T-cell (primary cell): ENCODE measurements around the gene IFT88. TPM values are rescaled to one million over a fixed set of nuclear protein-coding genes. Genes with fewer than 3 reads are reported as not detected.

Experiments used
- ATAC-seq, 4 experiments: fragments of 200-7000 bp in 3 of 4; fragments of 150-1000 bp in 1 of 4; cut with Tn5 transposase; replicated peaks in 1 of 4; 1 replicate in 3 of 4; 2 replicates in 1 of 4; pipeline ENCODE4 v1.10.0; 2021; ENCODE audit warnings: moderate library complexity in 3 of 4, mild to moderate bottlenecking in 2 of 4, moderate number of reproducible peaks in 1 of 4
- CTCF ChIA-PET, 2 donors: fragments of 300-600 bp; sonication (Branson Sonifier 250); formaldehyde crosslinking; loops; one replicate each; lab custom pipeline; 2022; ENCODE audit warnings: antibody characterized with exemption in 2 of 2; lab: Charles Lee
- POLR2A ChIA-PET, 2 donors: fragments of 300-600 bp; sonication (Branson Sonifier 250); formaldehyde crosslinking; loops; one replicate each; lab custom pipeline; 2022; ENCODE audit warnings: antibody characterized with exemption in 2 of 2; lab: Charles Lee
- DNase-seq, 35 experiments: peaks; one replicate each; pipeline versions ENCODE4 v3.0.0 to v3.0.0-alpha.2; 2013 to 2023
- H3K27ac ChIP-seq: one replicate; pipeline ENCODE4 v1.5.1; 2013; ENCODE audit warnings: low read length
- H3K27me3 ChIP-seq, 2 experiments: replicated peaks in 1 of 2; 1 replicate in 1 of 2; 2 replicates in 1 of 2; pipeline versions ENCODE4 v1.6.1 to v1.7.0; 2013; ENCODE audit warnings: low read length in 1 of 2, mixed read lengths in 1 of 2; ENCODE audit not compliant: control insufficient read depth in 2 of 2, insufficient read depth in 2 of 2; ENCODE audit errors: extremely low read depth in 1 of 2
- H3K36me3 ChIP-seq, 2 donors: 1 replicate in 1 of 2; 2 replicates in 1 of 2; pipeline versions ENCODE4 v1.6.1 to v1.7.0; 2013; ENCODE audit warnings: low read length in 1 of 2; ENCODE audit not compliant: control insufficient read depth in 2 of 2, insufficient read depth in 1 of 2; ENCODE audit errors: extremely low read depth in 1 of 2
- H3K4me1 ChIP-seq, 2 experiments: 1 replicate in 1 of 2; 2 replicates in 1 of 2; pipeline versions ENCODE4 v1.6.1 to v1.7.0; 2013; ENCODE audit warnings: low read length in 2 of 2, mixed read lengths in 1 of 2; ENCODE audit not compliant: insufficient read depth in 2 of 2, control insufficient read depth in 1 of 2; ENCODE audit errors: extremely low read depth in 1 of 2
- H3K4me3 ChIP-seq, 2 donors: 1 replicate in 1 of 2; 2 replicates in 1 of 2; pipeline versions ENCODE4 v1.5.1 to v1.7.0; 2013; ENCODE audit warnings: mild to moderate bottlenecking in 2 of 2, low read length in 1 of 2, moderate library complexity in 1 of 2; ENCODE audit not compliant: control insufficient read depth in 1 of 2; ENCODE audit errors: extremely low read depth in 1 of 2
- H3K9me3 ChIP-seq: 2 replicates; pipeline ENCODE4 v1.7.0; 2013
- H3K27ac Mint-ChIP-seq, 2 donors: one replicate each; pipeline ENCODE4 v1.8.0; 2020 to 2021; ENCODE audit warnings: mild to moderate bottlenecking in 2 of 2, mixed read lengths in 2 of 2
- H3K27me3 Mint-ChIP-seq, 2 donors: one replicate each; pipeline ENCODE4 v1.8.0; 2021 to 2022; ENCODE audit warnings: mixed read lengths in 2 of 2
- H3K36me3 Mint-ChIP-seq: one replicate; pipeline ENCODE4 v1.8.0; 2021; ENCODE audit warnings: mixed read lengths
- H3K4me1 Mint-ChIP-seq, 3 donors: one replicate each; pipeline ENCODE4 v1.8.0; 2020 to 2022; ENCODE audit warnings: mixed read lengths in 3 of 3, mild to moderate bottlenecking in 1 of 3
- H3K4me3 Mint-ChIP-seq, 3 donors: one replicate each; pipeline ENCODE4 v1.8.0; 2020 to 2022; ENCODE audit warnings: mild to moderate bottlenecking in 3 of 3, mixed read lengths in 3 of 3, moderate library complexity in 3 of 3
- H3K9me3 Mint-ChIP-seq, 3 donors: one replicate each; pipeline ENCODE4 v1.8.0; 2020 to 2022; ENCODE audit warnings: mixed read lengths in 3 of 3
- WGBS: methylation state at CpG from one replicate; pipeline ENCODE4 v1.1.5; 2013; ENCODE audit warnings: missing lambda C conversion rate; ENCODE audit not compliant: insufficient coverage; 5-methylcytosine and 5-hydroxymethylcytosine counted together
- total RNA-seq, 35 experiments: library from RNA in 6 of 35; stranded (reverse) in 6 of 35; fragments of 120-200 nt in 1 of 35; gene quantifications; one replicate each; pipeline versions ENCODE4 v1.2.1 to v1.2.4 and lab custom pipeline; 2013 to 2026

The IFT88 gene
- total RNA-seq, 5 donors from 2014 or later (not counting 1 experiment from before 2014, with no cell fraction given), result 7.6 to 9.8 (median 8.6) TPM

- H3K36me3 Mint-ChIP-seq, result no peaks in the 10 kb centered on the region
- POLR2A ChIA-PET, result no interaction called here
- H3K27ac Mint-ChIP-seq, result no peak overlapping the region
- H3K27ac ChIP-seq, result no peak overlapping the region
- H3K27me3 Mint-ChIP-seq, result no peaks in the 10 kb centered on the region
- DNase-seq (no peak), ATAC-seq (no peak)
- CTCF ChIA-PET, result no interaction called here
- H3K4me1 Mint-ChIP-seq, result no peaks in the 10 kb centered on the region
- no peaks in the 10 kb centered on the region for H3K4me1 ChIP-seq
- 85% methylated on average over 5 of the region's 6 CpGs for WGBS
- H3K36me3 ChIP-seq, result no peaks in the 10 kb centered on the region
- H3K4me3 ChIP-seq, result no peak overlapping the region
- H3K4me3 Mint-ChIP-seq, result no peak overlapping the region
- H3K27me3 ChIP-seq, result no peaks in the 10 kb centered on the region
- H3K9me3 Mint-ChIP-seq, result peaks cover 0 to 3% (median 0%) of the 10 kb centered on the region in 3 donors
- H3K9me3 ChIP-seq, result no peaks in the 10 kb centered on the region
Measured at GRCh38 chr13:20559659-20560356, 7.1 kb upstream of the IFT88 start.

DNA sequence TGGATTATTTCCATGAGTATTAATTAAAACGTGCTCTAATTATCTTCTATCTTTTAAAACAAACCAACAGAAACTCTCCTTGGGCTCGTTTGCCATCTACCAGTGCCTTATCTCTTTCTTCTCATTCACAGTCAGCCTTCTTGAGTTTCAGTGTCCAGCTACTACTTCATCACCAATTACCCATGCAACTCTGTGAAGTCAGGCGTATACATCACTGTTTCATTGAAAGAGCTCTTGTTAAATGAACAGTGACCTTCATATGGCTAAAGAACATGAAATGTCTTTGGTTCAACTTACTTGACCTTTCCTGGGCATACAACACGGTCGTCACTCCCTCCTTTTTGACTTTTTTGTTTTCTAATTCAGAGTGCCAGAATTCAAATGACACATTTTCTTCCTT lies 5.2 kb upstream of the IFT88 start:
- DNase-seq (no peak), ATAC-seq (no peak)
- H3K4me3 ChIP-seq, result no peak overlapping the region
- H3K27me3 Mint-ChIP-seq, result no peaks in the 10 kb centered on the region
- H3K4me1 Mint-ChIP-seq, result peaks cover 0 to 7% (median 4%) of the 10 kb centered on the region in 3 donors
- H3K9me3 Mint-ChIP-seq, result peaks cover 0 to 8% (median 3%) of the 10 kb centered on the region in 3 donors
- ChIA-PET CTCF (no interaction called here), POLR2A (no interaction called here)
- no peaks in the 10 kb centered on the region for H3K36me3 Mint-ChIP-seq
- H3K27ac ChIP-seq, result no peak overlapping the region
- no peak overlapping the region for H3K4me3 Mint-ChIP-seq
- 80% methylated on average over 5 of the region's 5 CpGs for WGBS
- H3K4me1 ChIP-seq, result peaks cover 0 to 6% of the 10 kb centered on the region in 2 experiments
- no peaks in the 10 kb centered on the region for H3K9me3 ChIP-seq
- H3K27me3 ChIP-seq, result no peaks in the 10 kb centered on the region
- no peaks in the 10 kb centered on the region for H3K36me3 ChIP-seq
- H3K27ac Mint-ChIP-seq, result no peak overlapping the region

- Histone ChIP-seq H3K4me3 (no peak overlapping the region), H3K36me3 (no peaks in the 10 kb centered on the region), H3K9me3 (no peaks in the 10 kb centered on the region), H3K27me3 (no peaks in the 10 kb centered on the region), H3K27ac (no peak overlapping the region), H3K4me1 (peaks cover 3 to 13% of the 10 kb centered on the region in 2 experiments)
- ChIA-PET CTCF (interaction anchor here in 1 of 2 donors (0.6 to 1.6 kb wide), 2 partner anchors 12 to 70 kb away, joined by 3 to 7 read pairs; no protein-coding TSS in a partner anchor), POLR2A (interaction anchor here in 1 of 2 donors (0.6 kb wide), 1 partner anchor 94 kb away, joined by 8 read pairs; no protein-coding TSS in a partner anchor)
- WGBS, result 82% methylated on average over 7 of the region's 11 CpGs
- no peak for ATAC-seq
- Mint-ChIP-seq H3K4me3 (peak overlapping the region; percentile 15 to 97 (median 88)), H3K9me3 (peaks cover 0 to 8% (median 3%) of the 10 kb centered on the region in 3 donors), H3K4me1 (peaks cover 8 to 16% (median 15%) of the 10 kb centered on the region in 3 donors), H3K36me3 (no peaks in the 10 kb centered on the region), H3K27ac (peak overlapping the region; percentile 39 to 61), H3K27me3 (no peaks in the 10 kb centered on the region)
- DNase-seq, result no peak
Measured at GRCh38 chr13:20565115-20565736, 1.7 kb upstream of the IFT88 start.

GRCh38 chr13:20566468-20566897 lies 474 bp upstream of the IFT88 start:
- ATAC-seq, result peak in 1 of 4 experiments; percentile 69
- H3K9me3 Mint-ChIP-seq, result peaks cover 0 to 8% (median 3%) of the 10 kb centered on the region in 3 donors

GRCh38 chr13:20567881-20568528 lies 1.0 kb downstream of the IFT88 start:
- CTCF ChIA-PET, result no interaction called here
- peaks cover 3 to 13% of the 10 kb centered on the region in 2 experiments for H3K4me1 ChIP-seq

More at GRCh38 chr13:20566468-20566897, 474 bp upstream of the IFT88 start:
- WGBS, result 2% methylated on average over 12 of the region's 21 CpGs
- Mint-ChIP-seq H3K4me1 (peaks cover 8 to 18% (median 16%) of the 10 kb centered on the region in 3 donors), H3K36me3 (no peaks in the 10 kb centered on the region), H3K4me3 (peak overlapping the region; percentile 88 to 97 (median 90)), H3K27ac (peak overlapping the region; percentile 84 to 87), H3K27me3 (no peaks in the 10 kb centered on the region)
- Histone ChIP-seq H3K9me3 (no peaks in the 10 kb centered on the region), H3K27ac (peak overlapping the region; percentile 56), H3K4me1 (peaks cover 3 to 13% of the 10 kb centered on the region in 2 experiments), H3K4me3 (peak overlapping the region; percentile 49 to 56), H3K27me3 (no peaks in the 10 kb centered on the region), H3K36me3 (no peaks in the 10 kb centered on the region)
- ChIA-PET POLR2A (interaction anchor here in 1 of 2 donors (0.6 kb wide), 1 partner anchor 224 kb away, joined by 3 read pairs; no protein-coding TSS in a partner anchor), CTCF (interaction anchor here in 1 of 2 donors (1.6 kb wide), 1 partner anchor 72 kb away, joined by 3 read pairs; no protein-coding TSS in a partner anchor)
- peak in 5 of 35 experiments; percentile 0 to 13 (median 2) for DNase-seq

GRCh38 chr13:20570517-20570916 lies 3.6 kb downstream of the IFT88 start:
- no peak overlapping the region for H3K4me3 Mint-ChIP-seq
- Histone ChIP-seq H3K9me3 (peaks cover 2% of the 10 kb centered on the region), H3K27ac (no peak overlapping the region), H3K36me3 (peaks cover 4 to 5% of the 10 kb centered on the region in 2 donors), H3K4me1 (peaks cover 3 to 13% of the 10 kb centered on the region in 2 experiments), H3K4me3 (no peak overlapping the region), H3K27me3 (no peaks in the 10 kb centered on the region)
- ChIA-PET CTCF (no interaction called here), POLR2A (no interaction called here)
- no peak overlapping the region for H3K27ac Mint-ChIP-seq
- H3K4me1 Mint-ChIP-seq, result peaks cover 8 to 18% (median 16%) of the 10 kb centered on the region in 3 donors
- H3K9me3 Mint-ChIP-seq, result peaks cover 0 to 4% (median 0%) of the 10 kb centered on the region in 3 donors
- no peak for DNase-seq
- peaks cover 18% of the 10 kb centered on the region for H3K36me3 Mint-ChIP-seq
- no peaks in the 10 kb centered on the region for H3K27me3 Mint-ChIP-seq
- no CpG with 5 or more reads among the region's 1 CpG for WGBS
- no peak for ATAC-seq

More at GRCh38 chr13:20567881-20568528, 1.0 kb downstream of the IFT88 start:
- ATAC-seq, result no peak
- Mint-ChIP-seq H3K4me1 (peaks cover 8 to 18% (median 18%) of the 10 kb centered on the region in 3 donors), H3K36me3 (peaks cover 8% of the 10 kb centered on the region), H3K27me3 (no peaks in the 10 kb centered on the region), H3K27ac (peak overlapping the region; percentile 93), H3K9me3 (peaks cover 0 to 8% (median 5%) of the 10 kb centered on the region in 3 donors), H3K4me3 (peak overlapping the region; percentile 88 to 97 (median 90))
- WGBS, result 96% methylated on average over 3 of the region's 9 CpGs
- Histone ChIP-seq H3K4me3 (peak overlapping the region in 1 of 2 donors; percentile 73), H3K27me3 (no peaks in the 10 kb centered on the region), H3K9me3 (no peaks in the 10 kb centered on the region), H3K36me3 (peaks cover 0 to 3% of the 10 kb centered on the region in 2 donors), H3K27ac (peak overlapping the region; percentile 48)
- POLR2A ChIA-PET, result interaction anchor here in 1 of 2 donors (0.6 kb wide), 1 partner anchor 17 kb away, joined by 3 read pairs; no protein-coding TSS in a partner anchor
- DNase-seq, result no peak
